Measurements from ENCODE around the gene MAF.

Gene MAF

DNA sequence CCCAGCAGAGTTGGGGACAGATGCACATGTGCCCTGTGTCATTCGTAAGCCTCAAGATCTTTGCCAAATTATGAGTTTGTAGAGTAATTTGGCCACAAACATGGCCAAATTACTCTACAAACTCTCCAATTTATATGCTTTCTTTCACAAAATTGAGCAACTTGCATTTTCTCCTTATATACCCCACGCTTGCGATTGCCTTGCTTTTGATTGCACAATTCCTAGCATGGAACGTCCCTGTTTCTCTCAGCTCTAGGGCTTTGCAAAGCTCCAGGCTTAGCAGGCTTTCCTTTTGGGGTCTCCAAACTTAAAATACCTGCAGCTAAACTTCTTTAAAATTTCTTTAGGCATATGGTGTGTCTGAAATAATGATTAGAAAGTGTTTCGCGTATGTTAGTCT is 28.5 kb upstream of the MAF start:
- H3K27ac ChIP-seq, result no peak overlapping the region
- no peak for DNase-seq (ENCODE audit: low spot score)
- CTCF ChIA-PET, result interaction anchor here (0.6 kb wide), 2 partner anchors 132 to 882 kb away, joined by 3 to 4 read pairs; no protein-coding TSS in a partner anchor
- TF ChIP-seq, protein P1, sequence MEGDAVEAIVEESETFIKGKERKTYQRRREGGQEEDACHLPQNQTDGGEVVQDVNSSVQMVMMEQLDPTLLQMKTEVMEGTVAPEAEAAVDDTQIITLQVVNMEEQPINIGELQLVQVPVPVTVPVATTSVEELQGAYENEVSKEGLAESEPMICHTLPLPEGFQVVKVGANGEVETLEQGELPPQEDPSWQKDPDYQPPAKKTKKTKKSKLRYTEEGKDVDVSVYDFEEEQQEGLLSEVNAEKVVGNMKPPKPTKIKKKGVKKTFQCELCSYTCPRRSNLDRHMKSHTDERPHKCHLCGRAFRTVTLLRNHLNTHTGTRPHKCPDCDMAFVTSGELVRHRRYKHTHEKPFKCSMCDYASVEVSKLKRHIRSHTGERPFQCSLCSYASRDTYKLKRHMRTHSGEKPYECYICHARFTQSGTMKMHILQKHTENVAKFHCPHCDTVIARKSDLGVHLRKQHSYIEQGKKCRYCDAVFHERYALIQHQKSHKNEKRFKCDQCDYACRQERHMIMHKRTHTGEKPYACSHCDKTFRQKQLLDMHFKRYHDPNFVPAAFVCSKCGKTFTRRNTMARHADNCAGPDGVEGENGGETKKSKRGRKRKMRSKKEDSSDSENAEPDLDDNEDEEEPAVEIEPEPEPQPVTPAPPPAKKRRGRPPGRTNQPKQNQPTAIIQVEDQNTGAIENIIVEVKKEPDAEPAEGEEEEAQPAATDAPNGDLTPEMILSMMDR (conservative IDR thresholded peaks at IDR 0.05; ENCODE audit: low read depth), result no peak
- POLR2A ChIA-PET (ENCODE audit: low non-redundant PET), result no interaction called here

DNA sequence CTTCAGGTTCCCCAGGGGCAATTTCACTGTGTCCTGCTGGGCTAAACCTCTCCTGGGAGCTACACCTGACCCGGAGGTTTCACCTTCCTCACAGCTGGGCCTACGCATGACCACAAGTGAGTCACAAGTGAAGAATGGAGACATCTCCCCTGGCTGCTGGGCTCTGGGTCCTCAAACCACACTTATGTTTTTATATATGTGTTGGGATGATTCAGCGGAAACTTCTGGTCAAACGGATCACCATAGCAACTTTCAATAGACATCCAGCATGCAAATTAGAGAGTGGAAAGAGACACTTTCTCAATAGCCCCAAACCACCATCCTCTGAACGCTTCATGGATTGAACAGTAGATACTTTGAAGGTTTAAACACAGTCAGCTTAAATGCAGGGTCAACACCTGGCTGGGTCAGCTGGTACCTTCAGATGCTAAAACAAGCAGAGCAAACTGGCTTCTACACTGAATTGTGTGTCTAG is 28.0 kb upstream of the MAF start:
- no peak overlapping the region for H3K27ac ChIP-seq
- CTCF ChIA-PET, result interaction anchor here (0.6 kb wide), 1 partner anchor 132 kb away, joined by 4 read pairs; no protein-coding TSS in a partner anchor
- TF ChIP-seq, protein P1 (conservative IDR thresholded peaks at IDR 0.05; ENCODE audit: low read depth), result no peak
- POLR2A ChIA-PET (ENCODE audit: low non-redundant PET), result no interaction called here
- DNase-seq (ENCODE audit: low spot score), result peak; percentile 88

DNA sequence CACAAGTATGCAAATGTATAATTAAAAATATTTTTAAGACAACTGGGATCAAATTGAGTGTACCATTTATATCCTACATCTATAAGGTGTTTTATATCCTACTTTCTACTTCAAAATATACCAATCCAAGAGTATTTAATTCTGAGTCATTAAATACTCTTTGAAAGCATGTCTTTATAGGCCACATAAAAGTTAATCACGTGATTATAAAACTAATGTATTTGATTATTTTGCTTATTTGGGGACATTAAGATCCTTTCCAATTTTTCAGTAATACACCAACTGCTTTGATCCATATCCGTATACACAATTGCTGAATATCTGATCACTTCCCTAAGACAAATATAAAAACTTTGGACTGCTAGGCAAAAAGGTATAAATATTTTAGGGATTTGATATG is 26.6 kb upstream of the MAF start:
- H3K27ac ChIP-seq, result no peak overlapping the region
- TF ChIP-seq, protein P1 (conservative IDR thresholded peaks at IDR 0.05; ENCODE audit: low read depth), result no peak
- no peak for DNase-seq (ENCODE audit: low spot score)
- CTCF ChIA-PET, result no interaction called here
- POLR2A ChIA-PET (ENCODE audit: low non-redundant PET), result no interaction called here

DNA sequence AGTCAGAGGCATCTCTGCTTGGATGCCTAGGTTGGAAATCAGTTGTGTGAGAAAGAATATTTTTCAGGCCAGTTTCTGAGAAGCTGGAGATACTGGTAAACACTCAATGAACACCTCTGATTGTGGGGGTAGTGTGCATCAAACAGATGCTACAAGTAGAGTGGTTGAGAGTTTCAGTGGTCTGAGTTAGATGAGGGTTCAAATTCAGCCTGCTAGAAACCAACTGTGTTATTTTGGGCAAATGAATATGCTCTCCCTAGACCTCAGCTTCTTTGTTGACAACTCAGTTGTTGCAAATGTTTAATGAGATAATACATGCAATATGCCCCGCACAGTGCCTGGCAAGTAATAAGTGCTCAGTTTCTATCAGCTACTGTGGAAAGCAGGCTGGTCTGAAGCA is 25.2 kb upstream of the MAF start:
- no peak for DNase-seq (ENCODE audit: low spot score)
- TF ChIP-seq, protein P1 (conservative IDR thresholded peaks at IDR 0.05; ENCODE audit: low read depth), result no peak
- no peak overlapping the region for H3K27ac ChIP-seq
- ChIA-PET POLR2A (ENCODE audit: low non-redundant PET) (no interaction called here), CTCF (interaction anchor here (0.7 kb wide), 1 partner anchor 107 kb away, joined by 3 read pairs; no protein-coding TSS in a partner anchor)

DNA sequence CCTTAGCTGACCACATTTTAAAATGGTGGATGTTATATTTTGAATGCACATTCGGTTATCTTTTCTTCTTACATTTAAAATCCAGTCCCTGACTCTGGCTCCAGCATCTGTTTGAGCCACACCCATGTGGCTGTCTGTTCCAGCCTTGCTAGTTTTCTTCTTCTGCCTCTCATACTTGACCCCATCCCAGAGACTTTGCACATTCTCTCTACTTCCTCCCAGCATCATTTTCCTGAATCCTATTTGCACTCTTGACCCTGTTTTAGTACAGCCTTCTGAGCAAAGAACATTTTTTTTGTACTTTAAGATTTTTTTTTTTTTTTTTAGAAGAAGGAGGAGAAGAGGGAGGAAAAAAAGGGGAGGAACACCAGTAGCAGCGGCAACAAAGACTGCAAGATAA is 23.3 kb upstream of the MAF start:
- ChIA-PET CTCF (no interaction called here), POLR2A (ENCODE audit: low non-redundant PET) (no interaction called here)
- no peak for DNase-seq (ENCODE audit: low spot score)
- TF ChIP-seq, protein P1 (conservative IDR thresholded peaks at IDR 0.05; ENCODE audit: low read depth), result no peak
- H3K27ac ChIP-seq, result no peak overlapping the region

DNA sequence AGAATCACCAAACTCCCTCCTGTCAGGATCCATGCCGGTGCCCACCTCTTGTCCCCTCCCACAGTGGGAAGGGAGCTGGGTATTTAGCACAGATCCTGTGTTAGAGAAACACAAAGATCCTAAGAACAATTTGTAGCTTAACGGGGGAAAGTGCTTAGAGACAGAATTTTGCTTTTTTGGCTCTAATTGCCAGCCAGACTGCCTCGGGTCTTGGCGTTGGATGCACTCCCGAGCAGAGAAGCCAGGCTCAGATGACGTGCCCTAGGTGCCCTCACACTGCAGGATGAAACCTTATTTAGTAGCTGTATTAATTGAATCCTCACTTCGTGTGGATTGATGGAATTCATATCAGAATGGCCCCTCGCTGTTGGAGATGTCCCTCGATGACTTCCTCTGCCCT is 22.5 kb upstream of the MAF start:
- POLR2A ChIA-PET (ENCODE audit: low non-redundant PET), result no interaction called here
- DNase-seq (ENCODE audit: low spot score), result no peak
- CTCF ChIA-PET, result interaction anchor here (0.6 to 0.7 kb wide), 2 partner anchors 209 to 725 kb away, joined by 3 read pairs; no protein-coding TSS in a partner anchor
- H3K27ac ChIP-seq, result no peak overlapping the region
- TF ChIP-seq, protein P1 (conservative IDR thresholded peaks at IDR 0.05; ENCODE audit: low read depth), result no peak
